MM.1S (cell line): ENCODE results near the gene DIS3L2.

Source experiments
- CTCF ChIP-seq: fragments of 300-600 bp; sonication (generic); IDR thresholded peaks from 2 replicates; pipeline ENCODE4 v1.5.1; 2016; ENCODE audit warnings: antibody characterized with exemption, low read length, mixed read lengths
- EZH2 ChIP-seq: fragments of 300-600 bp; sonication (generic); optimal IDR thresholded peaks from 2 replicates; pipeline ENCODE3; 2017; ENCODE audit warnings: low read depth, mild to moderate bottlenecking, antibody characterized with exemption, low read length, mixed read lengths

GRCh38 chr2:232076272-232076671 is 114.8 kb downstream of the DIS3L2 start:
- no peak for TF ChIP-seq CTCF
- no peak for TF ChIP-seq EZH2
